Measurements from ENCODE around the gene LENG8.

Gene LENG8

DNA sequence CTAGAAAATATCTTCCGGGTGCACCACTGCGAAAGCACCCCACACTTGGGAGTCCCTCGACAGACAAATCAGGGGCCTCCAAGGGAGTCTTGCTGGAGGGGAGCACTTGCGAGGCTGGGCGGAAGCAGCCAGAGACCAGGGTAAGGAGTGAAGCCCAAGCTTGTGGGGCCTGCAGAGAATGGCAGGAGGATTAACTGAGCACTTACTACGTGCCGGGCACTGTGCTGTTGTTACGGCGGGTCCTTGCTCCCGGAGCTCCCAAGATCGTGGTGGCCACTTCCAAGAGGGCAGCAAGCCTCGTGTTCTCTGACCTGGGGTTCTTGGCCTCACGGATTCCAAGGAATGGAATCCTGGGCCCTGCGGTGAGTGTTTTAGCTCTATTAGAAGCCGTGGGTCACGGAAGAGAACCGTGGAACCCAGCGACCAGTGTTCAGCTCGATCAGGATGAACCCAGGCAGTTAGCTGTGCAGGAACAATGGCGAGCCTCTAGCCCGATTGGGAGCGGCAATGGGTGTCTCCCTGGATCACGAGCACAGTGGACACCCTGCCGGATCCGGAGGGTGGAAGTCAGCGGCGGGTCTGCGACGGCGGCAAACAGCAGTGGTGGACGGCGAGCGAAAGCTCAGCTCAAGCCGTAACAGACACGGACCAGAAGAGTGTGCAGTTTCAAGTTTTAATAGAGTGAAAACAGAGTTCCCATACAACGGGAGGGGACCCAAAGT, 24.2 kb upstream of the LENG8 start:
- TF ChIP-seq CTCF (IDR thresholded peaks at IDR 0.05; ENCODE audit: low read depth, low read length) = no peak
- DNase-seq (ENCODE audit: extremely low read depth, low read depth) = no peak

DNA sequence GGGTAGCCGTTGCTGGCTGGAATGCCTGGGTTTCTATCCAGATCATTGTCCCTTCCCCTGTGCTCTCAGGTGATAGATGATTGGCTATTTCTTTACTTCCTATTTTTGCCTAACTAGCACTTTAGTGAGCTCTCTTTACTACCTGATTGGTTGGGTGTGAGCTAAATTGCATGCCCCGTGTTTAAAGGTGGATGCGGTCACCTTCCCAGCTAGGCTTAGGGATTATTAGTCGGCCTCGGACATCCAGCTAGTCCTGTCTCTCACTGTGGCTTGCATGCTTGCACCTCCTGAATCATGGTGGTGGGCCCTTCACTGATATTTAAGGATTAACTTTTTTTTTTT, 23.6 kb upstream of the LENG8 start:
- no peak for DNase-seq (ENCODE audit: extremely low read depth, low read depth)
- no peak for TF ChIP-seq CTCF (IDR thresholded peaks at IDR 0.05; ENCODE audit: low read depth, low read length)

DNA sequence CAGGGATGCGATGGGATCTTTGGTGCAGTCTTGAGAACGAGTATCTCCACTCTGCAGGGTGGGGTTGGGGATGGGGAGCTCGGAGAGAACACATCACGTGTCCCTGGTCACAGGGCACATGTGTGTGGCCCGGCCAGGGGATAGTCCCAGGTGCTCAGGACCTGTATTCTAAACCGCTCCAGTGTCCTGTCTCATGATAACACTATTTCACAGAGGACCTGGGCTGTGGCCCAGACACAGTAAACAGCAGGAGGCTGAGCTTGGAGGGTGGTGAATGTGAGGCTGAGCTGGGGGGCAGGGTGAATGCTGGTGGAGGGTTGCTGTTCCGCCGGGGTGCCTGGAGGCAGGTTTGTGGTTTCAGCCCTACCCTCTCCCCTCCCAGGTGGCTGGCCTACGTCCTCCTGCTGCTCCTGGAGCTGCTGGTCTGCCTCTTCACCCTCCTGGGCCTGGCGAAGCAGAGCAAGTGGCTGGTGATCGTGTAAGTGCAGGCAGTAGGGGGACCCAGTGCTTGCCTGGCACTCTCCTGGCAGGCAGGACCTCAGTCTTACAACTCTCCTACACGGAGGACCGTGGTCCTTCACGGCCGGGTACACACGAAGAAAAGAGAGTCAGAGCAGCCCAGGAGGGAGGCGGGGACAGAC, 22.6 kb upstream of the LENG8 start:
- no peak for DNase-seq (ENCODE audit: extremely low read depth, low read depth)
- TF ChIP-seq CTCF (IDR thresholded peaks at IDR 0.05; ENCODE audit: low read depth, low read length) = no peak

GRCh38 chr19:54427586-54427985, 21.4 kb upstream of the LENG8 start:
- DNase-seq (ENCODE audit: extremely low read depth, low read depth) = no peak
- no peak for TF ChIP-seq CTCF (IDR thresholded peaks at IDR 0.05; ENCODE audit: low read depth, low read length)

GRCh38 chr19:54428323-54429175, 20.4 kb upstream of the LENG8 start:
- no peak for TF ChIP-seq CTCF (IDR thresholded peaks at IDR 0.05; ENCODE audit: low read depth, low read length)
- no peak for DNase-seq (ENCODE audit: extremely low read depth, low read depth)

DNA sequence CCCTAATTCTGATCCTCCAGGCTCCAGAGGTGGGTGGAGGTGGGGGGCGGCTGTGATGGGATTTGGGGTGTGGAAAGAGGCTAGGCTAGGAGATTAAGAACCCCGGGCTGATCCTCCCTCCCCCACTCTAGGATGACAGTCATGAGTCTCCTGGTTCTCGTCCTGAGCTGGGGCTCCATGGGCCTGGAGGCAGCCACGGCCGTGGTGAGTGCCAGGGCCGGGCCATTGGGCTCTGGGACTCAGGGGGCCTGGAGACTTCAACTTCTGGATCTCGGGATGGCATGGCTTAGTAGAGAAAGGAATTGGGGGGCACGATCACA, 19.9 kb upstream of the LENG8 start:
- no peak for DNase-seq (ENCODE audit: extremely low read depth, low read depth)

More for the DNA sequence above, 19.9 kb upstream of the LENG8 start:
- no peak for TF ChIP-seq CTCF (IDR thresholded peaks at IDR 0.05; ENCODE audit: low read depth, low read length)

Data from AG09319 (cell line).